ENCODE results near the gene ANTXR2.
"Not testable (repeated sequence)": the region's sequence is repeated elsewhere in the genome, so short reads cannot be mapped to it uniquely, and the experiment has no call there.

Gene ANTXR2

GRCh38 chr4:80072744-80073472, at the start of gene ANTXR2:
Gene ANTXR2, minus strand, starts transcription at chr4:80073229. Its CDS starts 669 bp downstream, at chr4:80072560.
- DNase-seq: no peak

GRCh38 chr4:80121815-80122214, 48.8 kb upstream of the ANTXR2 start:
- DNase-seq: not testable (repeated sequence)

GRCh38 chr4:80119620-80120019, 46.6 kb upstream of the ANTXR2 start:
- not testable (repeated sequence) for DNase-seq

GRCh38 chr4:80116516-80116915, 43.5 kb upstream of the ANTXR2 start:
- DNase-seq: no peak

- no peak for DNase-seq
Observed at GRCh38 chr4:80115368-80116181, 42.5 kb upstream of the ANTXR2 start.

GRCh38 chr4:80114732-80115265, 41.8 kb upstream of the ANTXR2 start:
- DNase-seq: no peak

GRCh38 chr4:80113615-80114014, 40.6 kb upstream of the ANTXR2 start:
- DNase-seq: no peak

- DNase-seq: no peak
Observed at GRCh38 chr4:80112236-80112635, 39.2 kb upstream of the ANTXR2 start.

GRCh38 chr4:80111276-80111675, 38.2 kb upstream of the ANTXR2 start:
- no peak for DNase-seq

- no peak for DNase-seq
Observed at GRCh38 chr4:80107374-80107773, 34.3 kb upstream of the ANTXR2 start.

GRCh38 chr4:80104927-80105326, 31.9 kb upstream of the ANTXR2 start:
- DNase-seq: no peak

- DNase-seq: no peak
Observed at GRCh38 chr4:80103629-80104028, 30.6 kb upstream of the ANTXR2 start.

- DNase-seq: no peak
Observed at GRCh38 chr4:80101792-80102116, 28.7 kb upstream of the ANTXR2 start.

- no peak for DNase-seq
Observed at GRCh38 chr4:80101071-80101791, 28.2 kb upstream of the ANTXR2 start.

- no peak for DNase-seq
Observed at GRCh38 chr4:80099671-80100070, 26.6 kb upstream of the ANTXR2 start.

- DNase-seq: no peak
Observed at GRCh38 chr4:80098635-80099034, 25.6 kb upstream of the ANTXR2 start.

- DNase-seq: no peak
Observed at GRCh38 chr4:80097400-80098177, 24.6 kb upstream of the ANTXR2 start.

- DNase-seq: no peak
Observed at GRCh38 chr4:80096175-80096850, 23.3 kb upstream of the ANTXR2 start.

GRCh38 chr4:80094191-80094590, 21.2 kb upstream of the ANTXR2 start:
- no peak for DNase-seq

GRCh38 chr4:80093563-80093962, 20.5 kb upstream of the ANTXR2 start:
- no peak for DNase-seq

- DNase-seq: no peak
Observed at GRCh38 chr4:80092847-80093246, 19.8 kb upstream of the ANTXR2 start.

GRCh38 chr4:80092088-80092487, 19.1 kb upstream of the ANTXR2 start:
- DNase-seq: no peak
